GM08714 (cell line): ENCODE data around the gene OR2AG1.
A peak's percentile ranks its signal among the peaks of the same experiment; 100 is the strongest.

ENCODE experiments used
- H3K4me3 ChIP-seq: fragments of 200-500 bp; sonication (Bioruptor generic); 2 replicates; pipeline ENCODE4 v1.5.1; 2014; ENCODE audit warnings: mild to moderate bottlenecking, low read length, inconsistent platforms
- ZNF274 ChIP-seq: IDR thresholded peaks from 2 replicates; pipeline ENCODE4 v1.6.1; 2012; ENCODE audit warnings: mild to moderate bottlenecking, low read depth, low read length

Gene OR2AG1

GRCh38 chr11:6782720-6783119, at the start of gene OR2AG1:
OR2AG1 (plus strand) TSS chr11:6783020; CDS start chr11:6785038, 2,018 bp downstream.
- TF ChIP-seq ZNF274 = no peak
- no peak within 1 kb of the TSS for H3K4me3 ChIP-seq

- H3K4me3 ChIP-seq = no peak overlapping the region
- TF ChIP-seq ZNF274 = no peak
These were observed 49.2 kb upstream of the OR2AG1 start for GRCh38 chr11:6733326-6734275.

- no peak overlapping the region for H3K4me3 ChIP-seq
- TF ChIP-seq ZNF274 = no peak
These were observed 48.2 kb upstream of the OR2AG1 start for GRCh38 chr11:6734616-6735015.

- H3K4me3 ChIP-seq = no peak overlapping the region
- TF ChIP-seq ZNF274 = no peak
These were observed 47.5 kb upstream of the OR2AG1 start for GRCh38 chr11:6735306-6735705.

GRCh38 chr11:6736495-6737121, 46.2 kb upstream of the OR2AG1 start:
- no peak for TF ChIP-seq ZNF274

GRCh38 chr11:6737872-6738466, 44.9 kb upstream of the OR2AG1 start:
- H3K4me3 ChIP-seq = no peak overlapping the region
- TF ChIP-seq ZNF274 = no peak

More at GRCh38 chr11:6736495-6737121, 46.2 kb upstream of the OR2AG1 start:
- no peak overlapping the region for H3K4me3 ChIP-seq

- TF ChIP-seq ZNF274 = no peak
- no peak overlapping the region for H3K4me3 ChIP-seq
These were observed 44.2 kb upstream of the OR2AG1 start for GRCh38 chr11:6738590-6738989.

GRCh38 chr11:6742260-6742659, 40.6 kb upstream of the OR2AG1 start:
- peak overlapping the region; percentile 30 for H3K4me3 ChIP-seq
- TF ChIP-seq ZNF274 = no peak

GRCh38 chr11:6745018-6745417, 37.8 kb upstream of the OR2AG1 start:
- TF ChIP-seq ZNF274 = no peak
- H3K4me3 ChIP-seq = peak overlapping the region; percentile 82

GRCh38 chr11:6745465-6746015, 37.3 kb upstream of the OR2AG1 start:
- H3K4me3 ChIP-seq = peak overlapping the region; percentile 82
- no peak for TF ChIP-seq ZNF274

GRCh38 chr11:6746086-6746618, 36.7 kb upstream of the OR2AG1 start:
- no peak for TF ChIP-seq ZNF274
- peak overlapping the region; percentile 82 for H3K4me3 ChIP-seq

GRCh38 chr11:6746626-6747025, 36.2 kb upstream of the OR2AG1 start:
- H3K4me3 ChIP-seq = peak overlapping the region; percentile 82; the same call in 1 of the 2 replicates
- TF ChIP-seq ZNF274 = no peak

GRCh38 chr11:6747097-6747668, 35.6 kb upstream of the OR2AG1 start:
- TF ChIP-seq ZNF274 = no peak
- no peak overlapping the region for H3K4me3 ChIP-seq
